Measurements from ENCODE around the gene SP100. TPM values are rescaled to one million over a fixed set of nuclear protein-coding genes. Genes with fewer than 3 reads are reported as not detected.

The SP100 gene
- total and polyA plus RNA-seq, 2 experiments from 2014 or later: 75.8 to 108 TPM

GRCh38 chr2:230570987-230571386 lies 155.0 kb downstream of the SP100 start:
- Histone ChIP-seq H3K9me2 (ENCODE audit: insufficient read depth) (no peaks in the 10 kb centered on the region), H3K9ac (no peak overlapping the region), H3K4me1 (ENCODE audit: insufficient read depth) (no peaks in the 10 kb centered on the region), H3K79me2 (ENCODE audit: insufficient read depth) (no peaks in the 10 kb centered on the region), H3F3A (ENCODE audit: insufficient read depth) (no peaks in the 10 kb centered on the region), H2AFZ (no peak overlapping the region), H3K4me3 (no peak overlapping the region), H3K36me3 (ENCODE audit: low read depth) (no peaks in the 10 kb centered on the region), H3K9me3 (ENCODE audit: low read depth) (no peaks in the 10 kb centered on the region), H3K4me2 (ENCODE audit: unreplicated experiment) (no peak overlapping the region), H3K27ac (no peak overlapping the region), H4K20me1 (ENCODE audit: insufficient read depth) (no peaks in the 10 kb centered on the region), H3K27me3 (replicated peaks; ENCODE audit: insufficient read depth) (no peaks in the 10 kb centered on the region)
- DNase-seq: no peak
- TF ChIP-seq EZH2phosphoT487 (IDR thresholded peaks at IDR 0.05; ENCODE audit: insufficient read depth, low read depth) (no peak), EZH2 (IDR thresholded peaks at IDR 0.05; ENCODE audit: insufficient read depth, poor library complexity, severe bottlenecking) (no peak)
- 22 to 33% methylated on average over 1 of the region's 1 CpG for WGBS, 2 experiments (ENCODE audit: low coverage in 1 of 2, low lambda C conversion rate in 2 of 2, missing lambda C conversion rate in 2 of 2)
- in situ Hi-C loops (cut with MboI): no loop called here

- Histone ChIP-seq H3K4me1 (ENCODE audit: insufficient read depth) (no peaks in the 10 kb centered on the region), H3K9me2 (ENCODE audit: insufficient read depth) (no peaks in the 10 kb centered on the region), H3K4me2 (ENCODE audit: unreplicated experiment) (no peak overlapping the region), H4K20me1 (ENCODE audit: insufficient read depth) (no peaks in the 10 kb centered on the region), H3K27ac (no peak overlapping the region), H3K9ac (no peak overlapping the region), H3K9me3 (ENCODE audit: low read depth) (no peaks in the 10 kb centered on the region), H3K27me3 (replicated peaks; ENCODE audit: insufficient read depth) (no peaks in the 10 kb centered on the region), H3K79me2 (ENCODE audit: insufficient read depth) (no peaks in the 10 kb centered on the region), H3F3A (ENCODE audit: insufficient read depth) (no peaks in the 10 kb centered on the region), H3K36me3 (ENCODE audit: low read depth) (no peaks in the 10 kb centered on the region), H2AFZ (no peak overlapping the region), H3K4me3 (no peak overlapping the region)
- TF ChIP-seq EZH2 (IDR thresholded peaks at IDR 0.05; ENCODE audit: insufficient read depth, poor library complexity, severe bottlenecking) (no peak), EZH2phosphoT487 (IDR thresholded peaks at IDR 0.05; ENCODE audit: insufficient read depth, low read depth) (no peak)
- in situ Hi-C loops (cut with MboI): no loop called here
- DNase-seq: no peak
- whole genome bisulfite sequencing, 2 experiments (ENCODE audit: low coverage in 1 of 2, low lambda C conversion rate in 2 of 2, missing lambda C conversion rate in 2 of 2): 65 to 69% methylated on average over 9 of the region's 9 CpGs
Observed at GRCh38 chr2:230575642-230576324, 159.8 kb downstream of the SP100 start.

- Histone ChIP-seq H3K79me2 (ENCODE audit: insufficient read depth) (no peaks in the 10 kb centered on the region), H3K36me3 (ENCODE audit: low read depth) (no peaks in the 10 kb centered on the region), H3K27me3 (replicated peaks; ENCODE audit: insufficient read depth) (no peaks in the 10 kb centered on the region), H3K9me3 (ENCODE audit: low read depth) (no peaks in the 10 kb centered on the region), H3K27ac (no peak overlapping the region), H2AFZ (no peak overlapping the region), H3K9me2 (ENCODE audit: insufficient read depth) (no peaks in the 10 kb centered on the region), H4K20me1 (ENCODE audit: insufficient read depth) (no peaks in the 10 kb centered on the region), H3K9ac (no peak overlapping the region), H3F3A (ENCODE audit: insufficient read depth) (no peaks in the 10 kb centered on the region), H3K4me3 (no peak overlapping the region), H3K4me2 (ENCODE audit: unreplicated experiment) (no peak overlapping the region), H3K4me1 (ENCODE audit: insufficient read depth) (no peaks in the 10 kb centered on the region)
- no peak for DNase-seq
- TF ChIP-seq EZH2 (IDR thresholded peaks at IDR 0.05; ENCODE audit: insufficient read depth, poor library complexity, severe bottlenecking) (no peak), EZH2phosphoT487 (IDR thresholded peaks at IDR 0.05; ENCODE audit: insufficient read depth, low read depth) (no peak)
- WGBS, 2 experiments (ENCODE audit: low coverage in 1 of 2, low lambda C conversion rate in 2 of 2, missing lambda C conversion rate in 2 of 2): 34 to 37% methylated on average over 6 of the region's 6 CpGs
- in situ Hi-C loops (cut with MboI): no loop called here
Observed at GRCh38 chr2:230577114-230577513, 161.1 kb downstream of the SP100 start.

- H3K27ac ChIP-seq: no peak overlapping the region
- in situ Hi-C loops (cut with MboI): no loop called here
- no peak overlapping the region for H3K9ac ChIP-seq
- no peak for DNase-seq
- no peaks in the 10 kb centered on the region for H3K4me1 ChIP-seq (ENCODE audit: insufficient read depth)
- no peaks in the 10 kb centered on the region for H3K9me2 ChIP-seq (ENCODE audit: insufficient read depth)
- no peaks in the 10 kb centered on the region for H3K9me3 ChIP-seq (ENCODE audit: low read depth)
- H3K36me3 ChIP-seq (ENCODE audit: low read depth): no peaks in the 10 kb centered on the region
- H3K4me3 ChIP-seq: no peak overlapping the region
- H3K79me2 ChIP-seq (ENCODE audit: insufficient read depth): no peaks in the 10 kb centered on the region
- H3K27me3 ChIP-seq (replicated peaks; ENCODE audit: insufficient read depth): no peaks in the 10 kb centered on the region
- WGBS, 2 experiments (ENCODE audit: low coverage in 1 of 2, low lambda C conversion rate in 2 of 2, missing lambda C conversion rate in 2 of 2): 21 to 22% methylated on average over 2 of the region's 2 CpGs
- H2AFZ ChIP-seq: no peak overlapping the region
- no peaks in the 10 kb centered on the region for H3F3A ChIP-seq (ENCODE audit: insufficient read depth)
- TF ChIP-seq EZH2 (IDR thresholded peaks at IDR 0.05; ENCODE audit: insufficient read depth, poor library complexity, severe bottlenecking): no peak
- no peak for TF ChIP-seq EZH2phosphoT487 (IDR thresholded peaks at IDR 0.05; ENCODE audit: insufficient read depth, low read depth)
- no peak overlapping the region for H3K4me2 ChIP-seq (ENCODE audit: unreplicated experiment)
- H4K20me1 ChIP-seq (ENCODE audit: insufficient read depth): no peaks in the 10 kb centered on the region
Observed at GRCh38 chr2:230578106-230578505, 162.1 kb downstream of the SP100 start.

All from GM23248 (cell line).